Kidney (tissue), 22 donors: ENCODE measurements around the gene CCDC187. TPM values are rescaled to one million over a fixed set of nuclear protein-coding genes. Genes with fewer than 3 reads are reported as not detected.
A peak's percentile ranks its signal among the peaks of the same experiment; 100 is the strongest.
"Not testable (repeated sequence)": the region's sequence is repeated elsewhere in the genome, so short reads cannot be mapped to it uniquely, and the experiment has no call there.

Source experiments
- DNase-seq, 5 donors: peaks; one replicate each; pipeline ENCODE4 v3.0.0-alpha.2; 2013 to 2020
- FAIRE-seq: peaks from 2 replicates; lab custom pipeline; 2012; peaks lifted over from hg19 to GRCh38; lab: Jason Lieb, UNC
- H3K27ac ChIP-seq, 2 donors: one replicate each; pipeline ENCODE4 v1.7.0; 2013; ENCODE audit warnings: low read depth in 2 of 2, low read length in 2 of 2, inconsistent platforms in 1 of 2
- H3K27me3 ChIP-seq: one replicate; pipeline ENCODE4 v1.7.1; 2013; ENCODE audit warnings: low read length, inconsistent platforms; ENCODE audit not compliant: control insufficient read depth, insufficient read depth
- H3K36me3 ChIP-seq, 3 donors: one replicate each; pipeline versions ENCODE4 v1.7.0 to v1.7.1; 2013; ENCODE audit warnings: low read length in 3 of 3, control low read depth in 1 of 3, inconsistent platforms in 1 of 3; ENCODE audit not compliant: insufficient read depth in 3 of 3, control insufficient read depth in 2 of 3
- H3K4me1 ChIP-seq, 3 donors: one replicate each; pipeline versions ENCODE4 v1.7.0 to v1.7.1; 2013; ENCODE audit warnings: low read length in 3 of 3, inconsistent platforms in 1 of 3, low read depth in 1 of 3; ENCODE audit not compliant: control insufficient read depth in 2 of 3, insufficient read depth in 2 of 3
- H3K4me3 ChIP-seq, 3 donors: one replicate each; pipeline versions ENCODE4 v1.7.0 to v1.8.1; 2013; ENCODE audit warnings: low read length in 3 of 3, control low read depth in 1 of 3, inconsistent platforms in 1 of 3
- H3K9ac ChIP-seq, 3 donors: one replicate each; pipeline versions ENCODE4 v1.7.0 to v1.7.1; 2013; ENCODE audit warnings: low read length in 3 of 3, control low read depth in 1 of 3, inconsistent platforms in 1 of 3
- H3K9me3 ChIP-seq, 3 donors: one replicate each; pipeline versions ENCODE4 v1.7.0 to v1.7.1; 2013; ENCODE audit warnings: low read length in 3 of 3, control low read depth in 1 of 3, inconsistent platforms in 1 of 3; ENCODE audit not compliant: control insufficient read depth in 2 of 3, insufficient read depth in 1 of 3
- intact Hi-C: fragments of 100-400 bp; cut with DNase I; formaldehyde crosslinking; loops from one replicate; pipeline ENCODE4 v1.11.1; 2022
- long read RNA-seq, 10 donors: library from polyadenylated mRNA in 1 of 10; unstranded in 1 of 10; transcript quantifications; one replicate each; pipeline ENCODE4 v2.0.0 and lab custom pipeline, GENCODE V29; 2021 to 2026
- polyA plus RNA-seq: library from polyadenylated mRNA; stranded (reverse); fragments of 350-450 nt; fragmentation: Illumina TruSeq; extraction: RNeasy Lipid Tissue Mini Kit (QIAGEN cat#74804); gene quantifications from one replicate; pipeline ENCODE4 v1.2.3, GENCODE V29; 2014; ENCODE audit warnings: low read depth, low replicate concordance; ENCODE audit not compliant: insufficient read depth
- total RNA-seq: library from RNA; stranded (reverse); fragmentation: NEBNext Ultra II Directional; extraction: Animal tissue kit (Norgen Biotek cat#: 25700); gene quantifications from one replicate; pipeline ENCODE4 v1.2.1, GENCODE V29; 2021
- TF ChIP-seq, protein P1 (sequence below): IDR thresholded peaks from 3 replicates; pipeline ENCODE4 v1.5.1; 2012; ENCODE audit warnings: mild to moderate bottlenecking, moderate library complexity, borderline replicate concordance; ENCODE audit not compliant: insufficient read depth; ENCODE audit errors: extremely low read depth
- donor health status: control.
- donor health status: control.
- donor health status: control.
- donor health status: control.
- donor health status: control.
- donor health status: DM: yes; HTN: yes; CAD: no.
- donor health status: Normal renal cell carcinoma (clear cell type).

The CCDC187 gene
- total RNA-seq (2.3 TPM), polyA plus RNA-seq (0.84 TPM)
- long read RNA-seq, donor 1 = 0 reads
- long read RNA-seq, donor 2 = 0 reads
- long read RNA-seq, donor 3 = 0 reads
- long read RNA-seq, donor 4 = 0 reads
- long read RNA-seq, donor 5 = 0 reads
- long read RNA-seq, donor 6 = 0 reads
- long read RNA-seq, donor 7, partial matches to known transcripts = 1 of 4 reads
- long read RNA-seq, donor 7, other reads (novel, unspliced or antisense) = 3 of 4 reads
- long read RNA-seq, donor 8 = 0 reads
- long read RNA-seq, donor 9 = 0 reads
- long read RNA-seq, donor 10 = 0 reads

DNA sequence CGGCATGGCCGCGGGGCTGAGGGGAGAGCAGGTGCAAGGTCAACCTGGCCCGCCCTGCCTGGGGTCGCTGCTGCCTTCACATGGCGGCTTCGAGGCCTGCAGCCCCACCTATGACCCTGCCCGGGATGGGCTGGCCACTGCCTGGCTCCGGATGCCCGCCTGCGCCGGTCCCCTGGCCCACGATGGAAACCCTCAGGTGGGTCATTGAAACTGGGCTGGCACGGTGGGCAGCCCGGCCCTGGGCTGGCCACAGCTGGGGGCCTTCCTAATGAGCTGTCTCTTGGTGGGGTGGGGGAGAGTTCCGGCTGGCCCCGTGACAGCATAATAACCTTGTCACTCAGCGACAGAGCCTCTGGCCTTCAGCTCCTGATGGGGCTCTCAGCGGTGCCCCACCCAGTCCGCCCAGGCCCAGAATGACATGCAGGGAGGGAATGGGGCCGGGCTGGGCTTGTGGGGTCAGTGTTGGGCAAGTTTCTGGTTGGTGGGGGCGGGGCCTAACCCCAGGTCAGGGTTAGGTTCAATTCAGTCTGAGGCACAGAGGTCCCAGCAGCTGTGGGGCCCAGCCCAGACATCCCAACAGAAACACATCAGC, at the start of gene CCDC187:
Gene CCDC187, minus strand, starts transcription at position 270 of the 592 bp plus-strand sequence. Its CDS starts 264 bp downstream, at position 6.
- Histone ChIP-seq H3K9me3 (peaks cover 0 to 4% (median 0%) of the 10 kb centered on the region in 3 donors), H3K27ac (no peak within 1 kb of the TSS), H3K4me1 (peaks cover 0 to 5% (median 4%) of the 10 kb centered on the region in 3 donors), H3K36me3 (peaks cover 0 to 2% (median 0%) of the 10 kb centered on the region in 3 donors), H3K27me3 (no peaks in the 10 kb centered on the region), H3K9ac (no peak within 1 kb of the TSS), H3K4me3 (no peak within 1 kb of the TSS)
- intact Hi-C loops = no loop called here
- DNase-seq = peak in 2 of 5 donors; percentile 48 to 76
- FAIRE-seq = no peak
- TF ChIP-seq, protein P1, sequence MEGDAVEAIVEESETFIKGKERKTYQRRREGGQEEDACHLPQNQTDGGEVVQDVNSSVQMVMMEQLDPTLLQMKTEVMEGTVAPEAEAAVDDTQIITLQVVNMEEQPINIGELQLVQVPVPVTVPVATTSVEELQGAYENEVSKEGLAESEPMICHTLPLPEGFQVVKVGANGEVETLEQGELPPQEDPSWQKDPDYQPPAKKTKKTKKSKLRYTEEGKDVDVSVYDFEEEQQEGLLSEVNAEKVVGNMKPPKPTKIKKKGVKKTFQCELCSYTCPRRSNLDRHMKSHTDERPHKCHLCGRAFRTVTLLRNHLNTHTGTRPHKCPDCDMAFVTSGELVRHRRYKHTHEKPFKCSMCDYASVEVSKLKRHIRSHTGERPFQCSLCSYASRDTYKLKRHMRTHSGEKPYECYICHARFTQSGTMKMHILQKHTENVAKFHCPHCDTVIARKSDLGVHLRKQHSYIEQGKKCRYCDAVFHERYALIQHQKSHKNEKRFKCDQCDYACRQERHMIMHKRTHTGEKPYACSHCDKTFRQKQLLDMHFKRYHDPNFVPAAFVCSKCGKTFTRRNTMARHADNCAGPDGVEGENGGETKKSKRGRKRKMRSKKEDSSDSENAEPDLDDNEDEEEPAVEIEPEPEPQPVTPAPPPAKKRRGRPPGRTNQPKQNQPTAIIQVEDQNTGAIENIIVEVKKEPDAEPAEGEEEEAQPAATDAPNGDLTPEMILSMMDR = no peak

DNA sequence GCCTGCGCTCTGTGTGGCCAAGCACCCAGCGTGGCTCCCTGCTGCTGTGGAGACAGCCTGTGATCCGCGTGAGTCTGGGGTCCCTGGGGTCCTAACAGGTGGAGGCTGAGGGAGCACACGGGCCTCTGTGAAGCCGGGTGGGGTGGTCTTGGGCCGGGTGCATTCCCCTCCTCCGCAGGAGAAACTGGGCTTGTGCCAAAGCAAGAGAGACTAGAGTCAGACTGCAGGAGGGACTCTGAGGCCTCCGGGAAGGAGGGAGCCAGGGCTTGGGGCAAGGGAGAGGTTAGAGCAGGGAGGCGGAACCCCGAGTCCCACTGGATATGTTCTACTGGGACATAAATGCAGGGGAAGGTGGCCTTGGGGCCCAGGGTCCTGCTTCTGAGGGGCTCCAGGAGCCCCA, 49.2 kb upstream of the CCDC187 start:
- FAIRE-seq (no peak), DNase-seq (no peak)
- H3K4me3 ChIP-seq = no peak overlapping the region
- no peaks in the 10 kb centered on the region for H3K9me3 ChIP-seq
- TF ChIP-seq, protein P1 = no peak
- H3K9ac ChIP-seq = no peak overlapping the region
- intact Hi-C loops = no loop called here
- H3K4me1 ChIP-seq = peaks cover 0 to 8% (median 0%) of the 10 kb centered on the region in 3 donors
- no peaks in the 10 kb centered on the region for H3K27me3 ChIP-seq
- H3K27ac ChIP-seq = no peak overlapping the region
- H3K36me3 ChIP-seq = no peaks in the 10 kb centered on the region

DNA sequence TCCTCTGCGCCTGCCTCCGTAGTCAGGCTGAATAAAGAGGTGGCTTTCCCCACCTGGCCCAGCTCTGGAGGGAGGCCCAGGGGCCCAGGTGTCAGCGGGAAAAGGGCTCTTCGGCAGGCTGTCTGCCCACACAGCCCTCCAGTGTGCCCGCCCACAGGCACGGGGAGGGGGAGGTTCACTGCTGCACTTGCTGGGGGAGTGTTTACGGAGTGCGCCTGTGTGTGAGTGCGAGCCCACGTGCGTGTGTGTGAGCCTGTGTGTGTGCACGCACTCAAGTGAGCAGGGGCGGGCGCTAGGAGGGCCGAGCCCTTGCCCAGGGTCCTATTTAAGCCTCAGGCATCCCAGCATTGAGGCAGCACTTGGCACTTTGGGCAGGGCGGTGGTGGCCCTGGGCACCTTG, 48.8 kb upstream of the CCDC187 start:
- H3K27me3 ChIP-seq = no peaks in the 10 kb centered on the region
- intact Hi-C loops = no loop called here
- H3K4me3 ChIP-seq = no peak overlapping the region
- H3K9me3 ChIP-seq = no peaks in the 10 kb centered on the region
- no peak for FAIRE-seq
- TF ChIP-seq, protein P1 = no peak
- peaks cover 0 to 8% (median 0%) of the 10 kb centered on the region in 3 donors for H3K4me1 ChIP-seq
- no peaks in the 10 kb centered on the region for H3K36me3 ChIP-seq
- H3K9ac ChIP-seq = no peak overlapping the region
- H3K27ac ChIP-seq = no peak overlapping the region
- peak in 4 of 5 donors; percentile 80 to 85 (median 83) for DNase-seq

DNA sequence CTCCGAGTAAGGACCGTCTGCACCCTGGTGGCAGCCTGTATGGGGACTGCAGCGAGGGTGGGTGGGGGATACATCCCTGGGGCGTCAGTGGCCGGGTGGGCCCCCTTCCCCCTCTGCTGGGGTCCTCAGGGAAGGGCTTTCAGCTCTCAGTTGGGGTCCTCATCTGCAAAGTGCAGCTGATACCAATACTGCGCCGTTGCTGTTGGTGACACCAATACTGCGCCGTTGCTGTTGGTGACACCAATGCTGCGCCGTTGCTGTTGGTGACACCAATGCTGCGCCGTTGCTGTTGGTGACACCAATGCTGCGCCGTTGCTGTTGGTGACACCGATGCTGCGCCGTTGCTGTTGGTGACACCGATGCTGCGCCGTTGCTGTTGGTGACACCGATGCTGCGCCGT, 48.0 kb upstream of the CCDC187 start:
- FAIRE-seq, H3K9ac ChIP-seq, H3K36me3 ChIP-seq, intact Hi-C loops, DNase-seq, H3K4me1 ChIP-seq, H3K4me3 ChIP-seq, H3K9me3 ChIP-seq, H3K27ac ChIP-seq, H3K27me3 ChIP-seq: not testable (repeated sequence)
